PFSK-1 (cell line): Measurements from ENCODE around the gene TSC2.

ENCODE experiments used
- FOXP2 ChIP-seq: optimal IDR thresholded peaks from 2 replicates; pipeline ENCODE3; 2011; ENCODE audit warnings: borderline replicate concordance, control low read depth, inconsistent platforms; ENCODE audit not compliant: insufficient read depth; ENCODE audit errors: extremely low read length, extremely low read depth
- POLR2AphosphoS5 ChIP-seq: IDR thresholded peaks from 2 replicates; pipeline ENCODE4 v1.6.1; 2012; ENCODE audit warnings: low read depth, mild to moderate bottlenecking, control low read depth, low read length, moderate library complexity
- REST ChIP-seq, 2 experiments: IDR thresholded peaks; 2 replicates each; pipeline versions ENCODE4 v1.6.1 to v1.8.0; 2011 to 2012; ENCODE audit warnings: low read depth in 2 of 2, low read length in 2 of 2, control low read depth in 1 of 2, inconsistent platforms in 1 of 2, mild to moderate bottlenecking in 1 of 2, moderate library complexity in 1 of 2; ENCODE audit not compliant: insufficient read depth in 1 of 2
- SIN3A ChIP-seq: IDR thresholded peaks from 2 replicates; pipeline ENCODE4 v1.6.1; 2012; ENCODE audit warnings: mild to moderate bottlenecking, low read length, moderate library complexity, borderline replicate concordance; ENCODE audit not compliant: insufficient read depth
- TAF1 ChIP-seq: IDR thresholded peaks from 2 replicates; pipeline ENCODE4 v1.6.1; 2012; ENCODE audit warnings: low read length, control low read depth, borderline replicate concordance; ENCODE audit not compliant: insufficient read depth

- TF ChIP-seq POLR2AphosphoS5 (no peak), SIN3A (no peak), TAF1 (no peak), REST (IDR thresholded peaks at IDR 0.05; ENCODE audit: insufficient read depth in 1 of 2, low read depth in 2 of 2, low read length in 2 of 2) (no peak), FOXP2 (no peak)
Observed at GRCh38 chr16:2102471-2102870, 54.7 kb downstream of the TSC2 start.
